HepG2 (cell line): Measurements from ENCODE around the gene MMP12. TPM values are rescaled to one million over a fixed set of nuclear protein-coding genes. Genes with fewer than 3 reads are reported as not detected.

Source experiments
- ATAC-seq: fragments of 200-7000 bp; cut with Tn5 transposase; 3 replicates; pipeline ENCODE4 v1.9.1; 2020; ENCODE audit warnings: mild to moderate bottlenecking, moderate library complexity
- Bru-seq: library from RNA; stranded (reverse); fragments of 400-500 nt; gene quantifications from one replicate; lab custom pipeline; 2021; lab: Mats Ljungman, UMichigan
- BruChase-seq, 2 experiments: library from RNA; stranded (reverse); fragments of 400-500 nt; gene quantifications; one replicate each; lab custom pipeline; 2021; lab: Mats Ljungman, UMichigan
- BruUV-seq: library from RNA; stranded (reverse); fragments of 400-500 nt; replicated peaks from 2 replicates; lab custom pipeline; 2021; lab: Mats Ljungman, UMichigan
- CTCF ChIA-PET: fragments of 300-600 bp; formaldehyde crosslinking; extraction: SDS; loops from one replicate; lab custom pipeline; 2021; ENCODE audit warnings: low total read pairs, inconsistent platforms, low intra/inter-chr PET ratio; lab: Yijun Ruan, JAX
- POLR2A ChIA-PET: fragments of 350-600 bp; sonication (Branson Sonifier 250); formaldehyde crosslinking; loops from one replicate; lab custom pipeline; 2020; ENCODE audit warnings: antibody characterized with exemption, inconsistent platforms; lab: Yijun Ruan, JAX
- DNase-seq: peaks from one replicate; pipeline ENCODE4 v3.0.0-alpha.2; 2015; ENCODE audit warnings: low spot score
- FAIRE-seq: peaks from 3 replicates; lab custom pipeline; 2011; peaks lifted over from hg19 to GRCh38; lab: Jason Lieb, UNC
- H2AFZ ChIP-seq: one replicate; pipeline ENCODE4 v1.6.1; 2011; ENCODE audit warnings: low read length, inconsistent platforms
- H3K27ac ChIP-seq: fragments of 300-600 bp; 3 replicates; pipeline ENCODE4 v1.8.0; 2011; ENCODE audit warnings: mixed run types, mild to moderate bottlenecking, mixed read lengths, low read length, inconsistent platforms; ENCODE audit not compliant: insufficient read depth; ENCODE audit errors: extremely low read length
- H3K27me3 ChIP-seq, 2 experiments: fragments of 200-600 bp in 1 of 2; 2 replicates in 1 of 2; 3 replicates in 1 of 2; pipeline versions ENCODE4 v1.6.0 to v1.8.0; 2011; ENCODE audit warnings: low read length in 2 of 2, mild to moderate bottlenecking in 2 of 2, moderate library complexity in 2 of 2, inconsistent platforms in 1 of 2; ENCODE audit not compliant: insufficient read depth in 2 of 2, control insufficient read depth in 1 of 2
- H3K36me3 ChIP-seq, 2 experiments: fragments of 200-600 bp in 1 of 2; replicated peaks in 1 of 2; 2 replicates in 1 of 2; 3 replicates in 1 of 2; pipeline versions ENCODE4 v1.5.1 to v1.8.0; 2011; ENCODE audit warnings: low read length in 2 of 2, inconsistent platforms in 1 of 2; ENCODE audit not compliant: insufficient read depth in 2 of 2, control insufficient read depth in 1 of 2
- H3K4me1 ChIP-seq: 2 replicates; pipeline ENCODE4 v1.5.1; 2012; ENCODE audit warnings: low read length, inconsistent platforms; ENCODE audit not compliant: insufficient read depth
- H3K4me2 ChIP-seq: 2 replicates; pipeline ENCODE4 v1.6.0; 2011; ENCODE audit warnings: low read depth, low read length, inconsistent platforms
- H3K4me3 ChIP-seq, 3 experiments: fragments of 200-600 bp in 1 of 3; sonication (generic), shearing (Covaris generic) in 1 of 3; replicated peaks in 1 of 3; 2 replicates each; pipeline ENCODE4 v1.5.1; 2011 to 2016; ENCODE audit warnings: low read length in 3 of 3, inconsistent platforms in 2 of 3, low read depth in 2 of 3, mild to moderate bottlenecking in 2 of 3, control low read depth in 1 of 3, mixed read lengths in 1 of 3; ENCODE audit not compliant: insufficient read depth in 1 of 3
- H3K79me2 ChIP-seq: one replicate; pipeline ENCODE4 v1.6.1; 2011; ENCODE audit warnings: low read length, inconsistent platforms; ENCODE audit not compliant: insufficient read depth
- H3K9ac ChIP-seq: 2 replicates; pipeline ENCODE4 v1.6.0; 2011; ENCODE audit warnings: mild to moderate bottlenecking, low read depth, low read length, inconsistent platforms; ENCODE audit not compliant: insufficient read depth
- H3K9me3 ChIP-seq: 2 replicates; pipeline ENCODE4 v1.5.1; 2012; ENCODE audit warnings: mild to moderate bottlenecking, low read length
- H4K20me1 ChIP-seq: 2 replicates; pipeline ENCODE4 v1.6.0; 2011; ENCODE audit warnings: inconsistent platforms, mild to moderate bottlenecking, low read length, moderate library complexity; ENCODE audit not compliant: insufficient read depth
- FOXP1 ChIP-seq, 2 experiments: fragments of 450-650 bp in 1 of 2; IDR thresholded peaks; 2 replicates each; pipeline ENCODE4 v1.6.1; 2017 to 2018; ENCODE audit warnings: antibody characterized with exemption in 1 of 2
- KDM4B ChIP-seq: sonication (generic); formaldehyde crosslinking; IDR thresholded peaks from 2 replicates; pipeline ENCODE4 v1.4.0; 2020; ENCODE audit warnings: missing genetic modification reagents
- MEF2D ChIP-seq: sonication (generic); formaldehyde crosslinking; IDR thresholded peaks from 2 replicates; pipeline ENCODE4 v1.5.1; 2020; ENCODE audit warnings: mild to moderate bottlenecking, missing genetic modification reagents
- SIN3B ChIP-seq: fragments of 150-350 bp; IDR thresholded peaks from 2 replicates; pipeline ENCODE4 v1.6.1; 2014; ENCODE audit warnings: low read length
- SRSF9 ChIP-seq: fragments of 200-400 bp; formaldehyde crosslinking; IDR thresholded peaks from 2 replicates; pipeline ENCODE4 v1.6.1; 2018; ENCODE audit warnings: borderline replicate concordance, mild to moderate bottlenecking, low read depth, low read length; ENCODE audit not compliant: insufficient read depth, poor library complexity, severe bottlenecking
- YEATS4 ChIP-seq: sonication (generic); formaldehyde crosslinking; IDR thresholded peaks from 2 replicates; pipeline ENCODE4 v1.4.0; 2020; ENCODE audit warnings: missing genetic modification reagents, borderline replicate concordance
- ZC3H13 ChIP-seq: sonication (generic); formaldehyde crosslinking; IDR thresholded peaks from 2 replicates; pipeline ENCODE4 v1.8.1; 2023; ENCODE audit warnings: mild to moderate bottlenecking, missing genetic modification reagents, moderate library complexity
- ZNF549 ChIP-seq: sonication (generic); formaldehyde crosslinking; IDR thresholded peaks from 2 replicates; pipeline ENCODE4 v1.5.0; 2020; ENCODE audit warnings: missing genetic modification reagents
- ZNF567 ChIP-seq: sonication (generic); formaldehyde crosslinking; IDR thresholded peaks from 2 replicates; pipeline ENCODE4 v1.8.1; 2023; ENCODE audit warnings: mild to moderate bottlenecking, missing genetic modification reagents, borderline replicate concordance
- ZSCAN30 ChIP-seq: sonication (generic); formaldehyde crosslinking; IDR thresholded peaks from 2 replicates; pipeline ENCODE4 v1.5.0; 2020; ENCODE audit warnings: mild to moderate bottlenecking, missing genetic modification reagents
- WGBS: methylation state at CpG from one replicate; pipeline ENCODE4 v1.1.6; 2017; ENCODE audit warnings: low lambda C conversion rate; 5-methylcytosine and 5-hydroxymethylcytosine counted together
- in situ Hi-C: cut with HindIII; loops from 2 replicates; pipeline ENCODE4 v1.10.0; 2017; ENCODE audit warnings: low pct_unique_long_range_greater_than_20kb; ENCODE audit not compliant: extremely low pct_ligation_motif_present
- intact Hi-C: fragments of 100-400 bp; cut with micrococcal nuclease; formaldehyde crosslinking; loops from one replicate; pipeline ENCODE4 v1.10.0; 2022; ENCODE audit not compliant: unreplicated experiment
- long read RNA-seq, 2 experiments: library from RNA in 1 of 2; library from polyadenylated mRNA in 1 of 2; stranded (forward) in 1 of 2; unstranded in 1 of 2; transcript quantifications; one replicate each; pipeline ENCODE4 v2.0.0, GENCODE V29; 2019 to 2022
- polyA minus RNA-seq, 3 experiments: library from RNA; depleted of rRNA, polyadenylated mRNA; stranded (reverse); fragments of >200 nt; gene quantifications; 2 replicates each; pipeline ENCODE4 v1.2.3, GENCODE V29; 2011; ENCODE audit warnings: low replicate concordance in 1 of 3
- polyA plus RNA-seq, 8 experiments: library from polyadenylated mRNA; depleted of rRNA in 3 of 8; stranded (reverse) in 7 of 8; unstranded in 1 of 8; fragments of >200 nt; fragmentation: Illumina TruSeq in 4 of 8; extraction: Trizol in 4 of 8; gene quantifications; 2 replicates each; pipeline versions ENCODE4 v1.2.1 to v1.2.3, GENCODE V29; 2011 to 2016; ENCODE audit warnings: low read depth in 4 of 8, missing spikeins in 1 of 8, mixed read lengths in 1 of 8; ENCODE audit not compliant: insufficient read depth in 1 of 8
- total RNA-seq, 5 experiments: library from RNA; depleted of rRNA; stranded (reverse); fragments of >200 nt; fragmentation: Illumina TruSeq; extraction: Trizol; gene quantifications; 2 replicates each; pipeline ENCODE4 v1.2.3, GENCODE V29; 2016; ENCODE audit warnings: low read depth in 1 of 5

Gene MMP12
- total RNA-seq (2016; rRNA removed; fragmentation: Illumina TruSeq; extraction: Trizol) = not detected in 2 replicates
- total RNA-seq (2016; cell fraction: cytosol; rRNA removed; fragmentation: Illumina TruSeq; extraction: Trizol; ENCODE audit: low read depth) = not detected in 2 replicates
- total RNA-seq (2016; cell fraction: insoluble cytoplasmic fraction; rRNA removed; fragmentation: Illumina TruSeq; extraction: Trizol) = not detected in 2 replicates
- not detected in 2 replicates for total RNA-seq (2016; cell fraction: membrane; rRNA removed; fragmentation: Illumina TruSeq; extraction: Trizol)
- not detected in 2 replicates for total RNA-seq (2016; cell fraction: nucleus; rRNA removed; fragmentation: Illumina TruSeq; extraction: Trizol)
- not detected in 2 replicates for polyA plus RNA-seq (2011; rRNA removed)
- not detected in 2 replicates for polyA plus RNA-seq (2011; cell fraction: cytosol; rRNA removed)
- polyA plus RNA-seq (2011; cell fraction: nucleus; rRNA removed) = not detected in 2 replicates
- not detected in 2 replicates for polyA plus RNA-seq (2012)
- polyA plus RNA-seq (2016; cell fraction: cytosol; fragmentation: Illumina TruSeq; extraction: Trizol; ENCODE audit: low read depth) = not detected in 2 replicates
- not detected in 2 replicates for polyA plus RNA-seq (2016; cell fraction: insoluble cytoplasmic fraction; fragmentation: Illumina TruSeq; extraction: Trizol; ENCODE audit: low read depth)
- not detected in 2 replicates for polyA plus RNA-seq (2016; cell fraction: membrane; fragmentation: Illumina TruSeq; extraction: Trizol; ENCODE audit: low read depth)
- not detected in 2 replicates for polyA plus RNA-seq (2016; cell fraction: nucleus; fragmentation: Illumina TruSeq; extraction: Trizol; ENCODE audit: insufficient read depth, low read depth)
- polyA minus RNA-seq (2011; rRNA and poly(A)+ RNA removed; ENCODE audit: low replicate concordance) = not detected in 2 replicates
- polyA minus RNA-seq (2011; cell fraction: cytosol; rRNA and poly(A)+ RNA removed) = not detected in 2 replicates
- not detected in 2 replicates for polyA minus RNA-seq (2011; cell fraction: nucleus; rRNA and poly(A)+ RNA removed)
- not detected for Bru-seq, nascent RNA
- BruChase-seq, experiment 1, labeled RNA remaining after a 6-hour chase = not detected
- BruChase-seq, experiment 2, labeled RNA remaining after a 2-hour chase = not detected
- long read RNA-seq, experiment 1 = 0 reads
- long read RNA-seq, experiment 2 = 0 reads

- no peak for FAIRE-seq
- POLR2A ChIA-PET = no interaction called here
Measured at GRCh38 chr11:102874852-102875251, at the start of gene MMP12. MMP12 (minus strand) TSS chr11:102874982; CDS start chr11:102874937, 45 bp downstream.

More at GRCh38 chr11:102874852-102875251, at the start of gene MMP12:
- Histone ChIP-seq H4K20me1 (no peaks in the 10 kb centered on the region), H3K36me3 (no peaks in the 10 kb centered on the region), H3K4me2 (no peak within 1 kb of the TSS), H3K79me2 (no peaks in the 10 kb centered on the region), H3K4me1 (no peaks in the 10 kb centered on the region), H3K9me3 (no peaks in the 10 kb centered on the region), H3K4me3 (no peak within 1 kb of the TSS), H2AFZ (no peak within 1 kb of the TSS), H3K9ac (no peak within 1 kb of the TSS)
- CTCF ChIA-PET = no interaction called here
- DNase-seq = no peak
- in situ Hi-C loops = no loop called here
- ATAC-seq = no peak
- no TSS peak for BruUV-seq
- 12% methylated on average over 4 of the region's 4 CpGs for WGBS
- intact Hi-C loops = no loop called here
- TF ChIP-seq SRSF9 (no peak), MEF2D (CRISPR knock-in tag) (no peak), SIN3B (no peak), YEATS4 (CRISPR knock-in tag) (no peak), FOXP1 (IDR thresholded peaks at IDR 0.05) (no peak), FOXP1 (CRISPR knock-in tag; IDR thresholded peaks at IDR 0.05) (no peak), ZNF549 (no peak), ZNF567 (CRISPR knock-in tag) (no peak), ZSCAN30 (no peak), ZC3H13 (no peak), KDM4B (no peak)
- TF ChIP-seq, all 625 proteins: peak for 0
- Histone ChIP-seq H3K27me3 (no peaks in the 10 kb centered on the region; a peak in 1 of 5 replicates), H3K27ac (no peak within 1 kb of the TSS)
